ENCODE measurements around the gene DST. TPM values are rescaled to one million over a fixed set of nuclear protein-coding genes. Genes with fewer than 3 reads are reported as not detected.

DST gene
- total RNA-seq, 1 experiment from 2014 or later, result 91.9 TPM

GRCh38 chr6:56488281-56488680 is 154.4 kb downstream of the DST start:
- H2BK20ac ChIP-seq (ENCODE audit: low read depth, low read length, poor library complexity, severe bottlenecking), result no peak overlapping the region
- H3K56ac ChIP-seq (ENCODE audit: insufficient read length, low read depth, low read length), result no peak overlapping the region
- no peak overlapping the region for H2AFZ ChIP-seq (ENCODE audit: low read length)
- no peak overlapping the region for H2AK5ac ChIP-seq (ENCODE audit: insufficient read length, low read length)
- H3K9me3 Mint-ChIP-seq, result no peaks in the 10 kb centered on the region
- H3K9ac ChIP-seq (ENCODE audit: extremely low read depth, insufficient read length, low read length), result no peak overlapping the region
- no peaks in the 10 kb centered on the region for H3K4me1 ChIP-seq (ENCODE audit: insufficient read depth, low read length)
- H3T11ph ChIP-seq (ENCODE audit: low read length), result no peak overlapping the region
- H3K4me1 Mint-ChIP-seq, result peaks cover 0 to 3% of the 10 kb centered on the region in 2 experiments; a peak in 1 of 4 replicates
- no peak overlapping the region for H3K23ac ChIP-seq (ENCODE audit: insufficient read length, low read depth, low read length)
- no peak overlapping the region for H4K8ac ChIP-seq (replicated peaks; ENCODE audit: insufficient read length, low read depth, low read length)
- H3K14ac ChIP-seq (ENCODE audit: insufficient read depth, low read length), result no peak overlapping the region
- H3K18ac ChIP-seq (ENCODE audit: insufficient read length, low read depth, low read length), result no peak overlapping the region
- H2BK15ac ChIP-seq (ENCODE audit: low read depth, low read length), result no peak overlapping the region
- TF ChIP-seq CTCF (conservative IDR thresholded peaks at IDR 0.05), result no peak
- H3K4me3 Mint-ChIP-seq, result no peak overlapping the region
- H3K27me3 Mint-ChIP-seq (ENCODE audit: low read depth), result no peaks in the 10 kb centered on the region
- no peaks in the 10 kb centered on the region for H3K9me3 ChIP-seq (ENCODE audit: control insufficient read depth, low read depth, low read length)
- no peak overlapping the region for H4K91ac ChIP-seq (ENCODE audit: insufficient read length, low read depth, low read length)
- no peak overlapping the region for H3K4me2 ChIP-seq (ENCODE audit: insufficient read depth, insufficient read length, low read length)
- no CpG with 5 or more reads among the region's 2 CpGs for WGBS (ENCODE audit: extremely low coverage, insufficient read length, low lambda C conversion rate)
- no peak overlapping the region for H2BK120ac ChIP-seq (ENCODE audit: low read depth, low read length, poor library complexity, severe bottlenecking)
- no peak overlapping the region for H2BK5ac ChIP-seq (ENCODE audit: insufficient read length, low read length)
- H3K27me3 ChIP-seq (ENCODE audit: insufficient read depth, low read length), result no peaks in the 10 kb centered on the region
- no peak overlapping the region for H3K27ac ChIP-seq (ENCODE audit: insufficient read length, low read depth, low read length)
- no peak for DNase-seq
- H3K23me2 ChIP-seq (ENCODE audit: insufficient read length, low read depth, low read length, poor library complexity, severe bottlenecking), result no peaks in the 10 kb centered on the region
- H4K5ac ChIP-seq (ENCODE audit: insufficient read length, low read depth, low read length), result no peak overlapping the region
- no peaks in the 10 kb centered on the region for H3K79me2 ChIP-seq (ENCODE audit: insufficient read depth, low read length)
- no peak overlapping the region for H2BK12ac ChIP-seq (ENCODE audit: insufficient read length, low read depth, low read length)
- H3K4ac ChIP-seq (ENCODE audit: low read depth, low read length), result no peak overlapping the region
- H3K27ac Mint-ChIP-seq, result peak overlapping the region in 1 of 3 experiments; percentile 33; a peak in 1 of 7 replicates
- H4K20me1 ChIP-seq (ENCODE audit: control insufficient read depth, insufficient read depth, insufficient read length), result no peaks in the 10 kb centered on the region
- no peaks in the 10 kb centered on the region for H3K79me1 ChIP-seq (ENCODE audit: insufficient read depth, low read depth, low read length, poor library complexity, severe bottlenecking)
- H3K36me3 Mint-ChIP-seq (ENCODE audit: insufficient read depth in 1 of 3, low read depth in 3 of 3), result peaks cover 19 to 43% (median 42%) of the 10 kb centered on the region in 3 experiments; a peak in 6 of 7 replicates
